Measurements from ENCODE around the gene GPR132. TPM values are rescaled to one million over a fixed set of nuclear protein-coding genes. Genes with fewer than 3 reads are reported as not detected.

GPR132 gene
- total RNA-seq, 1 experiment from 2014 or later = 0.10 TPM

GRCh38 chr14:105061428-105062047 lies 3.7 kb downstream of the GPR132 start:
- Histone ChIP-seq H3K36me3 (ENCODE audit: control insufficient read depth in 1 of 2, insufficient read depth in 2 of 2, low read length in 2 of 2) (no peaks in the 10 kb centered on the region), H2AFZ (ENCODE audit: low read depth, low read length, poor library complexity, severe bottlenecking) (no peak overlapping the region), H3K4me1 (ENCODE audit: control insufficient read depth in 1 of 2, insufficient read depth in 2 of 2, low read length in 2 of 2) (peaks cover 0 to 15% of the 10 kb centered on the region in 2 experiments; a peak in 2 of 4 replicates), H3K9me3 (ENCODE audit: control insufficient read depth in 1 of 2, insufficient read depth in 1 of 2, low read depth in 1 of 2, low read length in 2 of 2) (no peaks in the 10 kb centered on the region), H3K27ac (ENCODE audit: low read depth, low read length) (no peak overlapping the region), H3K9ac (ENCODE audit: low read length) (no peak overlapping the region), H3K27me3 (ENCODE audit: insufficient read depth, low read length) (no peaks in the 10 kb centered on the region), H3K4me3 (replicated peaks in 1 of 2; ENCODE audit: low read depth in 1 of 2, low read length in 2 of 2) (no peak overlapping the region), H3K9me2 (ENCODE audit: insufficient read depth) (no peaks in the 10 kb centered on the region), H4K20me1 (ENCODE audit: insufficient read depth) (no peaks in the 10 kb centered on the region), H3K79me2 (ENCODE audit: insufficient read depth, low read length) (no peaks in the 10 kb centered on the region), H3K4me2 (ENCODE audit: low read length) (no peak overlapping the region)
- no peak for TF ChIP-seq YY1 (IDR thresholded peaks at IDR 0.05; ENCODE audit: extremely low read depth, insufficient replicate concordance, low read depth, low read length)
- no peak for TF ChIP-seq RAD21 (IDR thresholded peaks at IDR 0.05; ENCODE audit: low read depth)
- no peak for TF ChIP-seq POLR2AphosphoS5 (IDR thresholded peaks at IDR 0.05; ENCODE audit: low read depth, low read length)
- TF ChIP-seq ZNF274 (IDR thresholded peaks at IDR 0.05; ENCODE audit: low read depth, low read length) = no peak
- RAD21 ChIA-PET (ENCODE audit: low non-redundant PET in 1 of 2, low total read pairs in 2 of 2, uncharacterized antibody in 2 of 2, unreplicated experiment in 2 of 2) = no interaction called here
- no peak for DNase-seq (ENCODE audit: low read depth, low spot score)
- CTCF ChIA-PET = interaction anchor here (1.5 kb wide), 1 partner anchor 16 kb away, joined by 3 read pairs; no protein-coding TSS in a partner anchor
- POLR2A ChIA-PET = no interaction called here
- ATAC-seq = no peak
- intact Hi-C loops (cut with micrococcal nuclease) = no loop called here
- BruUV-seq (replicated peaks) = no TSS peak

GRCh38 chr14:105060751-105061427 lies 4.3 kb downstream of the GPR132 start:
- H2AFZ ChIP-seq (ENCODE audit: low read depth, low read length, poor library complexity, severe bottlenecking) = no peak overlapping the region
- ChIA-PET RAD21 (ENCODE audit: low non-redundant PET in 1 of 2, low total read pairs in 2 of 2, uncharacterized antibody in 2 of 2, unreplicated experiment in 2 of 2) (no interaction called here), CTCF (no interaction called here), POLR2A (no interaction called here)
- peaks cover 0 to 15% of the 10 kb centered on the region in 2 experiments; a peak in 2 of 4 replicates for H3K4me1 ChIP-seq (ENCODE audit: control insufficient read depth in 1 of 2, insufficient read depth in 2 of 2, low read length in 2 of 2)
- intact Hi-C loops (cut with micrococcal nuclease) = no loop called here
- DNase-seq (ENCODE audit: low read depth, low spot score) (no peak), ATAC-seq (no peak)
- H3K9me2 ChIP-seq (ENCODE audit: insufficient read depth) = no peaks in the 10 kb centered on the region
- no peak overlapping the region for H3K9ac ChIP-seq (ENCODE audit: low read length)
- H3K4me2 ChIP-seq (ENCODE audit: low read length) = no peak overlapping the region
- H3K79me2 ChIP-seq (ENCODE audit: insufficient read depth, low read length) = no peaks in the 10 kb centered on the region
- no peak for TF ChIP-seq POLR2A (IDR thresholded peaks at IDR 0.05; ENCODE audit: borderline replicate concordance, extremely low read depth, insufficient read depth, insufficient read length)
- TF ChIP-seq RAD21 (IDR thresholded peaks at IDR 0.05; ENCODE audit: low read depth) = no peak
- no peaks in the 10 kb centered on the region for H3K36me3 ChIP-seq (ENCODE audit: control insufficient read depth in 1 of 2, insufficient read depth in 2 of 2, low read length in 2 of 2)
- no peaks in the 10 kb centered on the region for H3K9me3 ChIP-seq (ENCODE audit: control insufficient read depth in 1 of 2, insufficient read depth in 1 of 2, low read depth in 1 of 2, low read length in 2 of 2)
- no peaks in the 10 kb centered on the region for H3K27me3 ChIP-seq (ENCODE audit: insufficient read depth, low read length)
- H3K27ac ChIP-seq (ENCODE audit: low read depth, low read length) = no peak overlapping the region
- H3K4me3 ChIP-seq (replicated peaks in 1 of 2; ENCODE audit: low read depth in 1 of 2, low read length in 2 of 2) = no peak overlapping the region
- no peaks in the 10 kb centered on the region for H4K20me1 ChIP-seq (ENCODE audit: insufficient read depth)
- no TSS peak for BruUV-seq (replicated peaks)
